A549 (cell line): ENCODE measurements around the gene RAD18. TPM values are rescaled to one million over a fixed set of nuclear protein-coding genes. Genes with fewer than 3 reads are reported as not detected.

Experiments used
- ATAC-seq, 2 experiments: fragments of 200-7000 bp in 1 of 2; fragments of >200 bp in 1 of 2; cut with Nextera tagmentation in 1 of 2; cut with Tn5 transposase in 1 of 2; 3 replicates each; pipeline versions ENCODE4 v1.8.0 to v1.9.1; 2018 to 2020; ENCODE audit warnings: mild to moderate bottlenecking in 1 of 2, moderate library complexity in 1 of 2
- CTCF ChIA-PET: fragments of 300-600 bp; sonication (Branson Sonifier 250); formaldehyde crosslinking; extraction: SDS; loops from one replicate; lab custom pipeline; 2021; ENCODE audit warnings: antibody characterized with exemption, inconsistent platforms; lab: Yijun Ruan, JAX
- POLR2A ChIA-PET: fragments of 350-600 bp; formaldehyde crosslinking; extraction: SDS; loops from one replicate; lab custom pipeline; 2021; ENCODE audit warnings: antibody characterized with exemption, inconsistent platforms; lab: Yijun Ruan, JAX
- DNase-seq, 2 experiments: peaks; one replicate each; pipeline versions ENCODE4 v3.0.0 to v3.0.0-alpha.2; 2011 to 2016; ENCODE audit warnings: low read depth in 1 of 2, low spot score in 1 of 2
- FAIRE-seq: peaks from 2 replicates; lab custom pipeline; 2011; peaks lifted over from hg19 to GRCh38; lab: Jason Lieb, UNC
- H3K27ac ChIP-seq, 2 experiments: fragments of >200 bp; sonication (Bioruptor Twin); formaldehyde crosslinking; 3 replicates each; pipeline ENCODE4 v1.5.1; 2016 to 2017
- H3K4me1 ChIP-seq: fragments of >200 bp; sonication (Bioruptor Twin); formaldehyde crosslinking; 3 replicates; pipeline ENCODE4 v1.6.1; 2016
- H3K4me2 ChIP-seq: fragments of >200 bp; sonication (Bioruptor Twin); formaldehyde crosslinking; 3 replicates; pipeline ENCODE4 v1.6.1; 2016
- H3K4me3 ChIP-seq: fragments of >200 bp; sonication (Bioruptor Twin); formaldehyde crosslinking; 3 replicates; pipeline ENCODE4 v1.5.1; 2016
- H3K9me3 ChIP-seq: fragments of >200 bp; sonication (Bioruptor Twin); formaldehyde crosslinking; 3 replicates; pipeline ENCODE4 v1.6.1; 2016
- BHLHE40 ChIP-seq: IDR thresholded peaks from 2 replicates; pipeline ENCODE4 v1.6.1; 2012; ENCODE audit warnings: low read depth, low read length, inconsistent platforms
- CBX2 ChIP-seq: fragments of 200-600 bp; sonication (generic); IDR thresholded peaks from 2 replicates; pipeline ENCODE4 v1.6.1; 2016; ENCODE audit warnings: low read depth, mild to moderate bottlenecking, borderline replicate concordance
- CHD2 ChIP-seq: fragments of 150-350 bp; IDR thresholded peaks from 2 replicates; pipeline ENCODE4 v1.6.1; 2014; ENCODE audit warnings: low read length; ENCODE audit not compliant: partially characterized antibody
- CHD4 ChIP-seq: fragments of 200-600 bp; sonication (generic); IDR thresholded peaks from 2 replicates; pipeline ENCODE4 v1.6.1; 2016; ENCODE audit warnings: antibody characterized with exemption, mild to moderate bottlenecking, borderline replicate concordance
- EHF ChIP-seq: fragments of 250-450 bp; sonication (Bioruptor Pico); IDR thresholded peaks from 2 replicates; pipeline ENCODE4 v1.5.0; 2020; ENCODE audit warnings: mild to moderate bottlenecking
- EHMT2 ChIP-seq: fragments of 200-600 bp; sonication (generic); IDR thresholded peaks from 2 replicates; pipeline ENCODE4 v1.6.1; 2016; ENCODE audit warnings: antibody characterized with exemption, low read depth, mild to moderate bottlenecking, moderate library complexity
- FOSL2 ChIP-seq, 2 experiments: fragments of 450-650 bp in 1 of 2; fragments of >200 bp in 1 of 2; sonication (Bioruptor Twin) in 1 of 2; formaldehyde crosslinking; IDR thresholded peaks; 2 replicates each; pipeline versions ENCODE4 v1.5.0 to v1.6.1; 2016 to 2020; ENCODE audit warnings: mild to moderate bottlenecking in 1 of 2, moderate library complexity in 1 of 2
- HDAC2 ChIP-seq: fragments of 200-600 bp; sonication (generic); IDR thresholded peaks from 2 replicates; pipeline ENCODE4 v1.6.1; 2016
- HEYL ChIP-seq: fragments of 250-450 bp; sonication (Bioruptor Pico); IDR thresholded peaks from 2 replicates; pipeline ENCODE4 v1.8.0; 2021; ENCODE audit warnings: mild to moderate bottlenecking, moderate library complexity
- HOXA7 ChIP-seq: fragments of 250-450 bp; sonication (Bioruptor Pico); IDR thresholded peaks from 2 replicates; pipeline ENCODE4 v1.5.0; 2020; ENCODE audit warnings: mild to moderate bottlenecking, moderate library complexity
- HOXB5 ChIP-seq: fragments of 250-450 bp; sonication (Bioruptor Pico); IDR thresholded peaks from 2 replicates; pipeline ENCODE4 v1.5.0; 2020; ENCODE audit warnings: mild to moderate bottlenecking, moderate library complexity
- JUN ChIP-seq, 2 experiments: fragments of >200 bp; sonication (Bioruptor Twin); formaldehyde crosslinking; IDR thresholded peaks; 2 replicates in 1 of 2; 3 replicates in 1 of 2; pipeline ENCODE4 v1.6.1; 2016 to 2017
- KDM5A ChIP-seq: fragments of 200-600 bp; sonication (generic); IDR thresholded peaks from 2 replicates; pipeline ENCODE4 v1.6.1; 2016; ENCODE audit warnings: antibody characterized with exemption, mild to moderate bottlenecking
- NFE2L2 ChIP-seq: fragments of 150-350 bp; conservative IDR thresholded peaks from 2 replicates; pipeline ENCODE4 v1.6.1; 2014; ENCODE audit warnings: low read length
- NPAS2 ChIP-seq: fragments of 250-450 bp; sonication (Bioruptor Pico); IDR thresholded peaks from 2 replicates; pipeline ENCODE4 v1.8.0; 2022; ENCODE audit warnings: mild to moderate bottlenecking, moderate library complexity, borderline replicate concordance
- NR3C1 ChIP-seq: fragments of >200 bp; sonication (Bioruptor Twin); formaldehyde crosslinking; IDR thresholded peaks from 3 replicates; pipeline ENCODE4 v1.6.1; 2017
- POLR2AphosphoS2 ChIP-seq: conservative IDR thresholded peaks from 2 replicates; pipeline ENCODE4 v1.6.1; 2012; ENCODE audit warnings: low read length, improper control_type of control experiment, inconsistent platforms
- RAD21 ChIP-seq, 2 experiments: fragments of >200 bp in 1 of 2; sonication (Bioruptor Twin) in 1 of 2; formaldehyde crosslinking in 1 of 2; IDR thresholded peaks in 1 of 2; conservative IDR thresholded peaks in 1 of 2; 2 replicates in 1 of 2; 3 replicates in 1 of 2; pipeline ENCODE4 v1.6.1; 2012 to 2018; ENCODE audit warnings: inconsistent platforms in 1 of 2
- SREBF2 ChIP-seq: fragments of 450-650 bp; IDR thresholded peaks from 2 replicates; pipeline ENCODE4 v1.6.1; 2014; ENCODE audit warnings: mild to moderate bottlenecking, moderate library complexity
- ZSCAN20 ChIP-seq: fragments of 250-450 bp; sonication (Bioruptor Pico); IDR thresholded peaks from 2 replicates; pipeline ENCODE4 v1.8.0; 2022; ENCODE audit warnings: mild to moderate bottlenecking, moderate library complexity
- WGBS: methylation state at CpG from one replicate; pipeline ENCODE4 v1.1.6; 2017; ENCODE audit errors: missing lambda C conversion rate; 5-methylcytosine and 5-hydroxymethylcytosine counted together
- polyA plus RNA-seq, 4 experiments: library from polyadenylated mRNA; depleted of rRNA in 3 of 4; stranded (reverse); fragments of >200 nt; fragmentation: RNase III in 1 of 4; extraction: RNeasy Plus Mini Kit Qiagen cat#74134 plus additional on column Dnase treatment in 1 of 4; gene quantifications; 2 replicates in 3 of 4; 3 replicates in 1 of 4; pipeline ENCODE4 v1.2.3, GENCODE V29; 2011 to 2017
- TF ChIP-seq, protein P1 (sequence below): fragments of 250-450 bp; sonication (Bioruptor Pico); IDR thresholded peaks from 2 replicates; pipeline ENCODE4 v1.5.0; 2020; ENCODE audit warnings: low read depth, mild to moderate bottlenecking, moderate library complexity
- TF ChIP-seq, protein P2 (sequence below): fragments of >200 bp; sonication (Bioruptor Twin); formaldehyde crosslinking; IDR thresholded peaks from 2 replicates; pipeline ENCODE4 v1.6.1; 2016
- TF ChIP-seq, protein P3 (sequence below): IDR thresholded peaks from 2 replicates; pipeline ENCODE4 v1.6.1; 2012
- TF ChIP-seq, protein P4 (sequence below): fragments of 450-650 bp; IDR thresholded peaks from 2 replicates; pipeline ENCODE4 v1.6.1; 2014; ENCODE audit warnings: antibody characterized with exemption
- TF ChIP-seq, protein P5 (sequence below): fragments of >200 bp; sonication (Bioruptor Twin); formaldehyde crosslinking; IDR thresholded peaks from 3 replicates; pipeline ENCODE4 v1.6.1; 2016

RAD18 gene
- polyA plus RNA-seq, 2 of the 4 experiments (the other 2 are of a cell fraction) = 11.8 to 23.2 TPM

DNA sequence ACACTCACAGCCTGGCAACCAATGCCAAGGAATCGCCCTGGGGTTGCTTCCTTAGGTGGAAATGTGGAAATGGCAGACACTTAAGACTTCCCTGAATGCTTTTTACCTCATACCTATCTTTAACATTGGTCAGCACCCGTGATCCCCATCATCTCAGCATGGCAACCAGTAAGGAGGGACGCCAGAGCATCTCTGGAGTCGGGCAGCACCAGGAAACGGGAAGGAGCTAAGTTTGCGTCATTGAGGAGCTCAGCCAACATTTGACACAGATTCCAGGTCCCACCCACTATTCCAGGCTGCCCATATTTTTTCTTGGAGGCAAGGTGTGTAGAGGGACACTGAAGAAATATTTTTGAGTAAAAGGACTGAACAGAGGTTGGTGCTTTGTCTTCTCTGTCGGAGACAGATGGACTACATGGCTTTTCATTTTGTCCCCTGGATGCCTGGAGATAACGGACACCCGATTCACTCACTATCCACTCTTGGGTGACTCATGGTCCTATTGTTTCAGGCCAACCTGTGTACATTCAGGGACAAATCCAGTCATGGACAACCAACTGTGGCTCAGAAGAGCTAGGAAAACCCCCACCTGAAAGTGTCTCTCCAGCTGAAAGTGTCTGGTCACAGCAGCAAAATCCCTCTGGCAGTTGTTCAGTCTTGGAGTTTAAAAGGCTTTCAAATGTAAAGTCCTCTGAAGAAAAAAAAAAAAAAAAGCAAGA is 123.5 kb downstream of the RAD18 start:
- peak; percentile 26 to 29 for DNase-seq
- ChIA-PET POLR2A (no interaction called here), CTCF (interaction anchor here (0.9 to 2.6 kb wide), 4 partner anchors 12 to 70 kb away, joined by 3 to 10 read pairs (median 6); partner anchors contain the start of gene OXTR)
- H3K9me3 ChIP-seq = no peaks in the 10 kb centered on the region
- ATAC-seq = peak in 1 of 2 experiments; percentile 29; a peak in 2 of 6 replicates
- WGBS = 65% methylated on average over 9 of the region's 9 CpGs
- no peak for FAIRE-seq
- TF ChIP-seq CHD2 (no peak), EHF (CRISPR knock-in tag) (no peak), FOSL2 (IDR thresholded peaks at IDR 0.05) (no peak), FOSL2 (CRISPR knock-in tag; IDR thresholded peaks at IDR 0.05) (peak; percentile 42)
- TF ChIP-seq, protein P1, sequence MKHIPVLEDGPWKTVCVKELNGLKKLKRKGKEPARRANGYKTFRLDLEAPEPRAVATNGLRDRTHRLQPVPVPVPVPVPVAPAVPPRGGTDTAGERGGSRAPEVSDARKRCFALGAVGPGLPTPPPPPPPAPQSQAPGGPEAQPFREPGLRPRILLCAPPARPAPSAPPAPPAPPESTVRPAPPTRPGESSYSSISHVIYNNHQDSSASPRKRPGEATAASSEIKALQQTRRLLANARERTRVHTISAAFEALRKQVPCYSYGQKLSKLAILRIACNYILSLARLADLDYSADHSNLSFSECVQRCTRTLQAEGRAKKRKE (CRISPR knock-in tag) = no peak
- H3K4me1 ChIP-seq = peaks cover 15% of the 10 kb centered on the region
- no peak overlapping the region for H3K4me3 ChIP-seq
- peak overlapping the region; percentile 52 for H3K4me2 ChIP-seq
- peak overlapping the region; percentile 16 to 49; a peak in 4 of 6 replicates for H3K27ac ChIP-seq

DNA sequence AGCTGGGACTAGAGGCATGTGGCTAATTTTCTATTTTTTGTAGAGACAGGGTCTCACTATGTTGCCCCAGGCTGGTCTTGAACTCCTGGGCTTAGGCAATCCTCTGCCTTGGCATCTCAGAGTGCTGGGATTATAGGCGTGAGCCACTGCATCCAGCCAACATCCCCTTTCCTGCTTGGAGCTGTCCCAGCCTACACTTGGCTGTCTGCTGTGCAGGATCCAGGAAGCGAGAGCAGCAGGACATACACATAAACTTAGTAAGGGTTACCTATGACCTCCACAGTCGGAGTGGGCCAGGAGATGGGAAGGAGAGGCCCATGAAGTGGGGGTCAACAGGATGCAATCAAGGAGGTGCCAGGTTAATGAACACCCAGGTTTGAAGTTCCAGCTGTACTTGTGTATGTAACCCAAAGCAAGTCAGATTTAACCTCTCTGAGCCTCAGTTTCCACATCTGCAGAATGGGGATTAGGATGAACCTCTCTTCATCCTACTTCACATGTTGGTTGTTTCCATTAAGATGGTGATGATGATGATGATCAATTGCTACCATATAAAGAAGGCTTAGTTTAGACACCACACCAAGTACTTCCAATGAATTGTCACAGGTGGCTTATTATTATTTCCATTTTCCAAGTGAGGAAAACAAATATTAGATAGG is 124.4 kb downstream of the RAD18 start:
- no peak for ATAC-seq
- Histone ChIP-seq H3K4me1 (peaks cover 15% of the 10 kb centered on the region), H3K27ac (peak overlapping the region in 1 of 2 experiments; percentile 21; a peak in 1 of 6 replicates), H3K4me2 (no peak overlapping the region), H3K4me3 (no peak overlapping the region)
- ChIA-PET POLR2A (no interaction called here), CTCF (interaction anchor here (1.3 to 2.6 kb wide), 2 partner anchors 32 to 69 kb away, joined by 3 to 10 read pairs; partner anchors contain the start of gene OXTR)
- WGBS = 93% methylated on average over 3 of the region's 3 CpGs
- FAIRE-seq = no peak
- no peak for DNase-seq
- TF ChIP-seq, protein P2, sequence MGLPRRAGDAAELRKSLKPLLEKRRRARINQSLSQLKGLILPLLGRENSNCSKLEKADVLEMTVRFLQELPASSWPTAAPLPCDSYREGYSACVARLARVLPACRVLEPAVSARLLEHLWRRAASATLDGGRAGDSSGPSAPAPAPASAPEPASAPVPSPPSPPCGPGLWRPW = no peak
- TF ChIP-seq NPAS2 (CRISPR knock-in tag) (no peak), KDM5A (no peak), CHD2 (no peak), HEYL (CRISPR knock-in tag) (no peak), HDAC2 (no peak)
- TF ChIP-seq, protein P3, sequence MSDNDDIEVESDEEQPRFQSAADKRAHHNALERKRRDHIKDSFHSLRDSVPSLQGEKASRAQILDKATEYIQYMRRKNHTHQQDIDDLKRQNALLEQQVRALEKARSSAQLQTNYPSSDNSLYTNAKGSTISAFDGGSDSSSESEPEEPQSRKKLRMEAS = no peak
- TF ChIP-seq, all 56 proteins: peak for 0
- no peaks in the 10 kb centered on the region for H3K9me3 ChIP-seq

DNA sequence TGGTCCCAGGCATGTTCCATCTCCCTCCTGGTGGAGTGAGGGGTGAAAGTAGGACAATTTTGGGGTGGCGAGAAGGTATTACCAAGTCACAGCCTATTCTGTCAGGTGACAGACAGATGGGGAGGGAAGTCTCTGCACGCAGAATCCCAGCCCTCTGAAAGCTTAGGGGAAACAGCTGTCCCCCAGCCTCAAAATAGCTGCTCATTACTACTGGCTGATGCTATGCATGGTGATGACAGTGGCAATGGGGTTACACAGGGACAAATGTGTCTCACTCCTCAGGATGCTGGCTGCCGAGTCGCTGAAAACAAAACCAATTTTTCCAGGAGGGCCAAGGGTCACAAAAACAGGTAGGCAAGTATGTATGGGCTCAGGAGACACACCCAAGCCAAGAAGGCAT is 125.0 kb downstream of the RAD18 start:
- Histone ChIP-seq H3K9me3 (no peaks in the 10 kb centered on the region), H3K4me1 (peaks cover 15% of the 10 kb centered on the region), H3K27ac (no peak overlapping the region), H3K4me2 (no peak overlapping the region), H3K4me3 (no peak overlapping the region)
- FAIRE-seq (no peak), ATAC-seq (no peak), DNase-seq (no peak)
- ChIA-PET CTCF (interaction anchor here (2.6 kb wide), 1 partner anchor 69 kb away, joined by 10 read pairs; the partner anchor contains the start of gene OXTR), POLR2A (no interaction called here)
- 70% methylated on average over 4 of the region's 4 CpGs for WGBS
- no peak for TF ChIP-seq NPAS2 (CRISPR knock-in tag)
- no peak for TF ChIP-seq SREBF2
- no peak for TF ChIP-seq HOXA7 (CRISPR knock-in tag)
- no peak for TF ChIP-seq BHLHE40
- TF ChIP-seq, protein P3 = no peak
- no peak for TF ChIP-seq RAD21 (conservative IDR thresholded peaks at IDR 0.05 in 1 of 2, IDR thresholded peaks at IDR 0.05 in 1 of 2)
- no peak for TF ChIP-seq HOXB5
- TF ChIP-seq JUN (IDR thresholded peaks at IDR 0.05) = no peak
- no peak for TF ChIP-seq CBX2
- TF ChIP-seq NR3C1 = no peak
- no peak for TF ChIP-seq CHD4
- TF ChIP-seq, protein P4, sequence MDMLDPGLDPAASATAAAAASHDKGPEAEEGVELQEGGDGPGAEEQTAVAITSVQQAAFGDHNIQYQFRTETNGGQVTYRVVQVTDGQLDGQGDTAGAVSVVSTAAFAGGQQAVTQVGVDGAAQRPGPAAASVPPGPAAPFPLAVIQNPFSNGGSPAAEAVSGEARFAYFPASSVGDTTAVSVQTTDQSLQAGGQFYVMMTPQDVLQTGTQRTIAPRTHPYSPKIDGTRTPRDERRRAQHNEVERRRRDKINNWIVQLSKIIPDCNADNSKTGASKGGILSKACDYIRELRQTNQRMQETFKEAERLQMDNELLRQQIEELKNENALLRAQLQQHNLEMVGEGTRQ = no peak
- TF ChIP-seq, protein P5, sequence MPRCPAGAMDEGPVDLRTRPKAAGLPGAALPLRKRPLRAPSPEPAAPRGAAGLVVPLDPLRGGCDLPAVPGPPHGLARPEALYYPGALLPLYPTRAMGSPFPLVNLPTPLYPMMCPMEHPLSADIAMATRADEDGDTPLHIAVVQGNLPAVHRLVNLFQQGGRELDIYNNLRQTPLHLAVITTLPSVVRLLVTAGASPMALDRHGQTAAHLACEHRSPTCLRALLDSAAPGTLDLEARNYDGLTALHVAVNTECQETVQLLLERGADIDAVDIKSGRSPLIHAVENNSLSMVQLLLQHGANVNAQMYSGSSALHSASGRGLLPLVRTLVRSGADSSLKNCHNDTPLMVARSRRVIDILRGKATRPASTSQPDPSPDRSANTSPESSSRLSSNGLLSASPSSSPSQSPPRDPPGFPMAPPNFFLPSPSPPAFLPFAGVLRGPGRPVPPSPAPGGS = no peak
- no peak for TF ChIP-seq EHMT2
- no peak for TF ChIP-seq POLR2AphosphoS2
- no peak for TF ChIP-seq NFE2L2
- TF ChIP-seq, protein P2 = no peak
- TF ChIP-seq ZSCAN20 = no peak
